HCEC 1CT (cell line): ENCODE measurements around the gene APEH.
A peak's percentile ranks its signal among the peaks of the same experiment; 100 is the strongest.

ENCODE experiments used
- DNase-seq: peaks from one replicate; pipeline ENCODE4 v3.0.0-alpha.2; 2017

APEH gene

DNA sequence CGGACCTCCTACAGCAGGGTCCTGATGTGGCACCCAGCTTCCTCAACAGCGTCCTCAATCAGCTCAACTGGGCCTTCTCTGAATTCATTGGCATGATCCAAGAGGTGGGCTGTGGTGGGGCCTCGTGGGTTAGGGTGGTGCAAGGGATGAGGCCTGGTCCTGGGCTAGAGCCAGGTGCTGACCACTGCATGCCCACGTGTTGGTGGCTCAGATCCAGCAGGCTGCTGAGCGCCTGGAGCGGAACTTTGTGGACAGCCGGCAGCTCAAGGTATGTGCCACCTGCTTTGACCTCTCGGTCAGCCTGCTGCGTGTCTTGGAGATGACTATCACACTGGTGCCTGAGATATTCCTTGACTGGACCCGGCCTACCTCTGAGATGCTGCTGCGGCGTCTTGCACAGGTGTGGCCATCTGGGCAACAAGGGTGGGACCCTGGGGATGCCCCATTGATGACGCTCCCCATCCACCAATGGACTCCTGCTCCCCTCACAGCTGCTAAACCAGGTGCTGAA is 41.5 kb downstream of the APEH start:
- no peak for DNase-seq

DNA sequence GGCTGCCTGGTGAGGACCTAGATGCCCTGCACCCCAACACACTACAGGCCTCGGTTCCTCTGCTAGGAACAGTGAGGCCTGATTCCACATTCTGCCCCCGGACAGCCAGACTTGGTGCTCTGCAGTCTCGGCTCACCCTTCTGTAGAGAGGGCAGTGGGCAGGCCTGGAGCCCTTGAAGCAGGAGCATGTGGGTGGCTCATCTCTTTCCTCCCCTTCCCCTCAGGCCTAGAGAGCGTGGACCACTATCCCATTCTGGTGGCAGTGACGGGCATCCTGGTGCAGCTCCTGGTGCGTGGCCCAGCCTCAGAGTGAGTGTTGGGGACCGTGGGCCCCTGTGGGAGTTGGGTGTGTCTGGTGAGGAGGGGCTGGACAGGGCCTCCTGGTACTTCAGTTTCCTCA is 42.0 kb downstream of the APEH start:
- no peak for DNase-seq

DNA sequence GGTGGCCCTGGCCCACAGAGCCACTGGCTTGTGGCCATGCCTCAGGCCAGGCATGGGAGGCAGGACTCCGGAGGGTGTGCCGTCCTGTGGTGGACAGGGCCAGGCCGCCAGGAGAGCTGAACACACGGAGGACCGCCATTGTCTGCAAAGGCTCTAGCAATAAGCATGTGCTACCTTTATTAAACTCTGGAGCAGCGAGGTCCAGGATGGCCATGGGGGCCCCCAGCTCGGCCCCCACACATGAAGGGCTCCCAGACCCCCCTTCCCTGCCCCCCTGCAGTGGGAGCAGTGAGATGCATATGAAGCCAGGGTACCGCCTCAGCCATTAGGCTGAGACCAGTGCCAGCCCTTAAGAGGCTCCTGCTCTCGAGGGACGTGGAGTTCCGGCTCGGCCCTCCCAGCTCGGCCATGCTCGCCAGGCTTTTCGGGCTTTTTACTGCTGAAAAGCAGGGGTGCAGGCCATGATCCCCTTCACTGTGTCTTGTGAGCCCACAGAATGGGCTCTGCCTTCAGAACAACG is 42.6 kb downstream of the APEH start:
- DNase-seq, result no peak

DNA sequence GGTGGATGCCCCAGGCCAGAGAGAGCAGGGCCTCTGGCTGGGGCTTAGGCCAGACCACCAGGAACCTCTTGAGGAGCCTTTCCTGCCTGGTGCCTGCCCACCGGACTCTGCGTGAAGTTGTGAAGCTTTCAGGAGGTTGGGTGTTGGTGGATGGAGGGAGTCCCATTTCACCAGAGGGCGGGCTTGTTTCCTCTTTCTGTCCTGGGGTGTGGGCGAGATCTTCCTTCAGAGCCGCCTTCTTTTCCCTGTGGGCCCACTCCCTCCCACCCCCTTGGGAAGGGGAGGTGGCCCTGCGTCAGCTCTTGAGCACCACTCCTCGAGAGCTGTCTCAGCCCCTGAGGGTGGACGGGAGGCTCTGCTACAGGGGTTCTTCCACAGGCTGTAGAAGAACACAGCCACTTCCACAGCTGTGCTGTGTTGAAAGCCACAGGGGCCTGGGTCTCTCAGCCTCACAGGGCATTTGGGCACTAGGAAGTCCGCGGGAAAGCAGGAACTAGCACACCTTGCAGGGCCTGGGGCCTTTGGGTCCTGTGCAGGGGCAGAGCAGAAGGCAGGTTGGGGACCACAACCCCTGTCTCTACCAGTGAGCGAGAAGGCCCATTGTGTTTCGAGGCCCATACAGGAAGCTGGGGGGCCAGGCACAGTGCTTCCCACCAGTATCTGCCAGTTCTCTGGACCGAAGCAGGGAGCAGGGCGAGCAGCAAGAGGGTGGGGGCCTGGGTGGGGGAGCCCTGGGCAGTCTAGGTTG is 43.2 kb downstream of the APEH start:
- no peak for DNase-seq

DNA sequence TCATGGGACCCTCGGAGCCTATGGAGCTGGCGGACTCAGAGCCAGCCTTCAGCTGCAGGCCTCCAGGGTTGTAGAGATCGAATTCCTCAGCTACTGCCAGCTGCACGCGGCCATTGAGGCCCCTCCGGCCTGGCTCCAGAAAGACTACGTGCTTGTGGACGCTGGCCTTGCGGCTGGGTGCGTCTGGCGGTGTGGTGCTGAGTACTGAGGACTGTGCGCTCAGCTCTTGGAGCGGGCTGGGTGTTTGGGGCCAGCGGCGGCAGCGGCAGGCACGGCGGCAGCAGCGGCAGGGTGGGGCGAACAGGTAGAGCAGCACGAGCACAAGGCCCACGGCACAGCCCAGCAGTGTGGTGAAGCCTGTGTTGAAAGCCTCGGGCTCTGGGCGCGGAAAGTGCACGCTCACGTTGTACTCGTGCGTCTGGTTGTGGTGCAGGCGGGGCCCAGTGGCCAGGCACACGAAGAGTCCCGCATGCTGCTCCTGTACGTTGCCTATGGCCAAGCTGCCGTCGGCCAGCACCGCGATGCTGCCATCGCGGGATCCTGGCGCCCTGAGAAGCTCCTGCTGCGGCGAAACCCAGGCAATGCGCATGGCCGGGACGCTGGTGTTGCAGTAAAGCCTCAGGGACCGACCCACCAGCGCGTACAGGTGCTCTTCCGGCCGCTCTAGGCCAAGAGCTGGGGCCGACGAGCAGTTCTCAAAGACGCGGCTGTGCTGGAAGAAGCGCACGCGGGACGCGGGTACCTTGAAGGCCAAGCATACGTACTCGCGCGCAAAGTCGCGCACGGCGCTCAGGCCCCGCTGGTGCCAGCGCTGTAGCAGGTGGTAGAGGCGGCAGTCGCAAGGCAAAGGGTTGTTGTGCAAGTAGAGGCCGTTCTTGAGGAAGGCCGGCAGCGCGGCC is 44.1 kb downstream of the APEH start:
- no peak for DNase-seq

DNA sequence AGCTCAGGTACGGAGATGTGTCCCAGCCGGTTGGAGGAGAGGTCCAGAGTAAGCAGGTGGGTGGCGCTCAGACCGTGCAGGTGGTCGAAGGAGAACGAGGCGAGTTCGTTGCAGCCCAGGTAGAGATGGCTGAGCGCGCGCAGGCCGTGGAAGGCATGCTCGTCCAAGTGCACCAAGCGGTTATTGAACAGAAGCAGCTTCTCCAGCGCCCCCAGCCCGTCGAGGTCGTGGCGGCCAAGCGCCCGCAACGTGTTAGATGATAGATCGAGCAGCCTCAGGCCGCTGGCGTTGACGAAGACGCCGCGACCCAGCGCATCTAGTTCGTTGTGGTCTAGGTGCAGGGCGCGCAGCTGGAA is 44.7 kb downstream of the APEH start:
- no peak for DNase-seq

DNA sequence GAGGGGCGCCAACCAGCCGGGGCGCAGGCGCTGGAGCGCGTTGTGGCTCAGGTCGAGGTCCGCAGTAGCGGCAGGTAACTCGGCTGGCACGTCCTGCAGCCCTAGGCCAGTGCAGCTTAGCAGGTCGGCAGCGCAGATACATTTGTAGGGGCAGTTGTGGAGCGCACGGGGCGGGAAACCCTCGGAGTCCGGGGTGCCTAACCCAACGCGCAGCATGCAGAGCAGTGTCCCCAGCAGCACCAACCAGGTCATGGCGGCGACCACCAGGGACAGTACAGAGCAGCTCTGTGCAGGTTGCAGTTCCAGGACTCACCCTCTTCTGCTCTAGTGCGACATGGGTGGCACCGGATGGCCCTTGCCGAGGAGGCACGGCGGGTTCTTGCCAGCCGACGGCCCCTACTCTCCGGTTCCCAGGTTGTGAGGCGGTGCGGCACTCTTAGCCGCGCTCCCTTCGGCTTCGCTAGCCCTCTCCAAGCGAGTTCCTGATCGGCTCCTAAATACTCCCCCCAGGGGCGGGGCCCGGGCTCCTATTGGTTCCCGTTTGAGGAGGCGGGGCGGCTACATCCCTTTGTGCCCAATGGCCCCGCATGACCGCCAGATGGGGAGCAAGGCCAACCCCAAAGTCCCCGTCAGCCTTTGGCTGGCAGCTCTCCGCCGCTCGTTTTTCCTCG is 45.2 kb downstream of the APEH start, which contains the start of gene AMIGO3:
Gene AMIGO3, minus strand, starts transcription at position 471 of the 671 bp plus-strand sequence. Its CDS starts 219 bp downstream, at position 252.
- DNase-seq, result peak; percentile 92

DNA sequence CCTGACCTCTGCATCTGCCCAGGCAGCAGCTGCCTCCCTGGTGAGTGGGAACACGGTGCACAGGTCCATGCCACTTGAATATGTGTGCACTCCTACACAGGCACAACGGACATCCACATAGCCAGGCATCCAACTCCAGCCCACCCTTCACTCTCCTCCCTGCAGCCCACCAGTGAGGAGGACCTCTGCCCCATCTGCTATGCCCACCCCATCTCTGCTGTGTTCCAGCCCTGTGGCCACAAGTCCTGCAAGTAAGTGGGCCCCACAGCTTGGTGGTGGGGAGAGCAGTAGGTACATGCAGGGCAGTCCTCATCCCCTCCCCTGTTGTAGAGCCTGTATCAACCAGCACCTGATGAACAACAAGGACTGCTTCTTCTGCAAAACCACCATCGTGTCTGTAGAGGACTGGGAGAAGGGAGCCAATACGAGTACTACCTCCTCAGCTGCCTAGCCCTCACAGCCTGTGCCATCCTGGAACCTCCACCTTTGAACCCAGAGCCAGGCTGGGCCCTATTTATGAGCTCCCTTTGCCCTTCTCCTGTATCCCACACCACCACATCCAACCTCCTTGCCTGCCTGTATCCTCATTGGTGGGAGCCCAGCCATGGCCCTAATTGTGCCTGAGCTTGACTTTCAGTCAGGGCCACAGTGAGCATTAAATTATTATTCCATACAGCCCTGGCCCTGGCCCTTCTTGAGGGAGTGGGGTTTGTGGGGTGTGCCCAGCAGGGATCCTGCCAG is 46.9 kb downstream of the APEH start:
- no peak for DNase-seq

DNA sequence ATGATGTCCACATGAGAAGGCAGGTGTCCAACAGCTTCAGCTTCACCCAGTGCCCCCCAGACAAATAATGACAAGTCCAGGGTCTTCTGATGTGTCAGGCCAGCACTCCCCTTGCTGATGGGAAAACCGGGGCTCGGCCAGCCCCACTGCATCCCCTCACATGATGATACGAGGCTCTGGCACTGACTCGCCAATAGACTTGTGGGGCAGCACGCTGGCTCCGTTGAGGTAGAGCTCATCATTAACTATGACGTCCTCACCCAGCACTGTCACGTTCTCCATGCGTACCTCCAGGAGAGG is 47.4 kb downstream of the APEH start:
- DNase-seq, result no peak

DNA sequence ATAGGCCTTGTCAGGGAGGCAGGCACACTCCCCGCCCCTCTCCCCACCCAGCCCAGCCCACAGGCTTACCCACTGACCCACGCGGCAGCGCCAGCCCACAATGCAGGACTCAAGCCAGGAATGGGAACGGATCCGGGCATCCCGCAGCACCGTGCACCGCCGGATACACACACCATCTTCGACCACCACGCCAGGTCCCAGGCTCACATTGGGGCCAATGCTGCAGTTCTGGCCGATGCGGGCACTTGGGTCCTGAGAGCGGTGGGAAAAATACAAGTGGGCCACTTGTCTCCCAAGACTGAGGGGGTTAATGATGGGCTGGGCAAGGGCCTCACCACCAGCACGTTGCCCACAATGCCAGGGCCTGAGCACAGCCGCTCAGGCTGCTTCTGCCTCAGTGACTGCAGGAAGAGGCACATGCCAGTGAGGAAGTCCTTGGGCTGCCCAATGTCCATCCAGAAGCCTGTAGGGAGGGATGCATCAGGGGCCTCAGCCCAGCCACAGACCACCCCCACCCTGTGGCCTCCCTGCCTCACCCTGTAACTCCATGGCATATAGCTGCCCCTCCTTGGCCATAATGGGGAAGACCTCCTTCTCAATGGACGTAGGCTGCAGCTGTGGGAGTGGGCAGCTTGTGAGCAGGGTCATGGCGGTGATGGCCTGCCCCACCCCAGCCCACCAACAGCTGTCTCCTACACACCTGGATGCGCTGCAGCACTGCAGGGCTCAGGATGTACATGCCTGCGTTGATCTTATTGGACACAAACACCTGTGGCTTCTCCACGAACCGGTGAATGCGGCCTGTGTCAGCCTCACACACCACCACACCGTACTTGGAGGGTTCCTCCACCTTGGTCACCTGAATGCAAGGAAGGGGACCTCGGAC is 48.0 kb downstream of the APEH start:
- DNase-seq, result no peak

DNA sequence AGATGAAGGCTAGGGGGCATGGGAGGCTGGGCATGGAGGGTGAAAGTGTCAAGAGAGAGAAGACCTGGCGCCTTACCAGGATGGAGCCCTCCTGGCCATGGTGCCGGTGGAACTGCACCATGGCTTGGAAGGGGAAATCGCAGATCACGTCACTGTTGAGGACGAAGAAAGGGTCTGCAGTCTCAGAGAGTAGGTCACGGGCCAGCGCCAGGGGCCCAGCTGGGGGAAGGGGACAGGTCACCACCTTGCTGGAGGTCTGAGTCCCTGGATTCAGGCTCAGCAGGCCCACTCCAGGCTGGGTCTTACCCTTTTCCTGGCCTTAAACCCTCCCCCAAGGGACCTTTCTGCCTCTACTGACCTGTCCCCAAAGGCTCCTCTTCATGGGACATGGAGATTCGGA is 48.7 kb downstream of the APEH start:
- no peak for DNase-seq

DNA sequence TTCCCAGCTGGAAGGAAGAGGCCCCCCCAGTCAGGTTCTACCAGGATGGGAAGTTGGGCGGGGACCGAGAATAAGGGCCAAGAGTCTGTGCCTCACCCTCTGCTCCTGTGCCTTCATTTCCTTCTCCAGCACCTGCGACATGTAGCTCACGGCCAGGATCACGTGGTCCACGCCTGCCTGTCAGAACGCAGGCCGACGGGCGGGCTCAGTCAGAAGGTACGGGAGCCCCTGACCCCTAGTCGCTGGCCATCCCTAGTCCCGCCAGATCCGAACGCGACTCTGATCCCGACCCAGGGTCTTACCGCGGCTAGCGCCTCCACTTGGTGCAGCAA is 49.1 kb downstream of the APEH start:
- DNase-seq, result no peak

DNA sequence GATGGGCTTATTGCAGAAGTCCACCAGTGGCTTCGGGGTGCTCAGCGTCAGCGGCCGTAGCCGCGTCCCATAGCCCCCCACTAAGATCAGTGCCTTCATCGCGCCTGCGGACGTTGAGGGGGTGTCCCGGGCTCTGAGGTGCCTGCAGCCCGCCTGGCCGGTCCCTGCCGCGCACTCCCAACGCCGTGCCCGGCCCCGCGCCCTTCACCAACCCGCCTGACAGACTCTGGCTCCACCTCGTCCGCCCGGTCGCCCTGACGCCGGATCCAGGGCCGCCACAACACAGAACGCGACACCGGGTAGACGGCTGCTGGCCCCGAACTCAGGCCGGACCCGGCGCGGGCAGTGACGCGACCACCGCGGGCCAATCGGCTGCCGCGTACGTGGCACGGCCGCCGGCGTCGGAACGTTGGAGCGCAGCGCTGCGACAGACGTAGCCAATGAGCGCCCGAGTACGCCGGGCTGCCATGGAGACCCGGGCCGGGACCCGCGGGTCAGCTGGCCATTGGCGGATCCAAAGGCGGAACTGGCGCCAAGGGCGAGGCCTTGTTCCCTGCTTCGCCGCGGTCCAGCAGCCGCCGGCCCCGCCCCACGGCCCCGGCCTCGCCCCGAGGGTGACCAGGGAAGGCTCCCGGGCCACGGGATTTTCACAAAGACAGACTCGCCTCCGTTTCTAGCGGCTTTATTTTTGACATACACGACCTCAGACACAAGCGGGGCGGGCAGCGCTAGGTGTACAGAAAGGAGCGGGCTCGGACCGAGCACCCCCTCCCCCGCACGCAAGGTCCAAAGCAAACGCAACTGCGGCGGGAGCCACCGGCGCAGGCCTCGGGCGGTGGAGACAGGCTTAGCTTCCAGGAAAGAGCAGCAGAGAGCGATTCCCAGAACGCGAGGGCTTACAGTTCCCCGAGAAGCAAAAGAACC is 49.7 kb downstream of the APEH start, which contains the start of gene GMPPB:
Gene GMPPB, minus strand, starts transcription at position 324 of the 924 bp plus-strand sequence. Its CDS starts 225 bp downstream, at position 99.
- DNase-seq, result peak; percentile 99

DNA sequence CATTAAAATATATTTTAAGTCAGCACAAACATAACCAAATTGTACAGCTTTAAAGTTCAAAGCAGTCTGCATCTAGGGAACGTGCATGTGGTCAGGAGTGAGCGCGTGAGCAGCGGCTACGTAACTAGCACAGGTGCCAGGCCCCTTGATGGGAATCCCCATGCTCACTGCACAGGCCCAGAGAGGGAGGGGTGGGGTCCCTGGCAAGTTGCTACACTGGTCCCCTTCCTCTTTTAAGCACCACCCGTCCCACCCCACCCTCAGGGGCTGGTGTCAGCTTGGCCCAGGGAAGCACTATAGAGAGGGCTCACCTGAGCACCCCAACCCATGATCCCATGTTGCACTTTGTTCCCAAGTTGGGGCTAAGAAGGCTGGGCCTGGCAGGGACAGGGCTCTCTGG is 50.4 kb downstream of the APEH start:
- DNase-seq, result no peak

DNA sequence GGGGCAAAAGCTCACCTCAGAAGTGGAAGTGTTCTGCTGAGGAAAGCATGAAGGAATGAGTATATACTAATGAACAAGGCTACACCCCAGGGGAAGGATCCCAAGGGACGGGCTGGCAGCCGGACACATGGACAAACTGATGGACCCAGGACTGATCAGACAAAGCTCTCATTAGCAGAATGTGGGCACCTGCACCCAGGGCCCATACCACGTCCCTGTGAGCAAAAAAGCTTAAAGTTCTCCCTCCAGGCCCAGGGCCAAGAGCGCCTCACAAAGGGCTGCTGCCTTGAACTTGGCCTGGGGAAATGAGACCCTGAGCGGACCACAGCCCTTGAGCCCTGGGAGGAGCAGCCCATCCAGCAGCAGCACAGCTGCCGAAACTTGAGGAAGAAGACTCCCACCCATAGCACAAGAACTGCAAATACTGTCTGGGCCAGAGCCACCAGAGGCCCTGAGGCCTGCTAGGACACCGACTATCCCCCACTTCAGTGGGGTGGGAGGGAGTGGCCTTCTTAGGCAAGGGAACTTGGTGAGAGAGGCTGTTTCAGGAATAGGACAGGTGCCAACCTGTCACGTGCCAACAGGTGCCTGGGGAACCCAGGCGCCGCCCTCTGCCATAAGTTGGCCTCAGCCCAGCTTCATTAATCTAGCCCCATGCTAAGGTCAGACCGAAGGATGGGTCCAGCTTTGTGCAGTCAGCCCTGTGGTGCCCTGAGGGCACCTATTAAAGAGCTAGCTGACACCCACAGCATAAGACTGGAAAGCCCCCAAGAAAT is 51.9 kb downstream of the APEH start:
- no peak for DNase-seq

DNA sequence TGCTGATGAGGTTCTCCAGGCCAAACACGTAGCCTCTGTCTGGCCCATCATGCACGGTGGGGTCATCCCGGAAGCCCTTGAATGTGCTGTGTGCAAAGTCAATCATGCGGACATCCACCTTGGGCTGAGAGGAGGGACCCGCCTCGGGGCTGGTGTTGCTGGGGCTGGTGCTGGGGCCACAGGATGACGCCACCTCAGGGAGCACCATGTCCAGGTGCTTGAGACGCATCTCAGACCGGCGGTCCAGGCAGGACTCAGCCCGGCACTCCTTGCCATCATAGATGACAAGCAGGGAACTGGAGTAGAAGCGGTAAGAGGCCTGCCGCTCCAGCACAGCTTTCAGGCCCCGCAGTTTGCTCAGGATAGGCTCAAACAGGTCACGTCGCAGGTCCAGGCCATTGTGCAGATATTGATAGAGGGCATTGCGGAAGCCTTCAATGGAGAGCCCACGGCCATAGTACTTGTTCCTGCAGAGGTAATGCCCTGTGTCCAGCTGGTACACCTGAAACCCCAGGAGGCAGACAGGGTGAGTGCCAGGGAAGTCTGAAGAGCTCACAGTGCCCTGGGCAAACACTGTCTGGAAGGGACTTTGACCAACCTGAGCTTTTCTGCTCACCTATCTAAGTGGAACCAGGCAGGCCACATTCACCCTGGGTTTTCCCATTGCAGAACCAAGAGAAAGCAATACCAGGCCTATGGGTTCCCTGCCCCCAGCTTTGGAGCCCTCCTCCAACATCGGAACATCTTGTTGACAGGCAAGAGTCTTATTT is 53.2 kb downstream of the APEH start:
- DNase-seq, result no peak

DNA sequence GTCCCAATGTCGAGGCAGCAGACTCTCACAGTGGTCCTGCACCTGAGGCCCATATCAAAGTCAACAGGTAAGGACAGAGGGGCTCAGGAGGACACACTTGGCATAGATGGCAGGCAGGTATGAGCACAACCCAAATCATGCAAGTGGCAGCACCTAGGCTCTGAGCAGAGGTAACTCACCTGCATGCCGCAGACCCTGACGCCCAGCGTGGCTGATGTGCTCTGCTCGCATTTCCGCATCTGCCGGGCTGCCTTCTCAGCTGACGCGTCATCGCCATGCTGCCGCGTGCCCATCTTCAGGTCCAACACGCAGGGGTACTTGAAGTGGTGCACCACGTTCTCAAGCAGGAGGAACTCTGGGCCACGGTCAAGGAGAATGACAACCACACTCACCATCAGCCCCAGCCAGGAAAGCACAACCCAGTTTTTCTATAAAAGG is 53.8 kb downstream of the APEH start:
- no peak for DNase-seq

DNA sequence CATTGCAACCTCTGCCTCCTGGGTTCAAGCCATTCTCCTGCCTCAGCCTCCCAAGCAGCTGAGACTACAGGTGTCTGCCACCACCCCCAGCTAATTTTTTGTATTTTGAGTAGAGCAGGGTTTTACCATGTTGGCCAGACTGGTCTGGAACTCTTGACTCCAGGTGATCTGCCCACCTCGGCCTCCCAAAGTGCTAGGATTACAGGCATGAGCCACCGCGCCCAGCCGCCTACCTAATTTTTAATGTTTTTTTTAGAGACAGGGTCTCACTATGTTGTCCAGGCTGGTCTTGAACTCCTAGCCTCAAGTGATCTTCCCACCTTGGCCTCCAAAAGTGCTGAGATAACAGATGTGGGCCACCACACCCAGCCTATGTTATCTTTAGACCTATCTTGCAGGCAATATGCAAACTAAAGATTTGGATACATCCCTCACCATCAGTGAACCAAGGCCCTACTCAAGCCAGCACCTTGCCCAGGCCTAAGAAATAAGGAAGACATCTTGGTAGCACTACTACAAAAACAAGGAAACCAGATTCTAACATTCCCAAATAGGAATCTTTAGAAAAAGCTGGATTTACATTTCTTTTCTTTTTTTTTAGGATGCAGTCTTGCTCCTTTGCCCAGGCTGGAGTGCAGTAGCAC is 55.9 kb downstream of the APEH start:
- DNase-seq, result no peak
